ENCODE data around the gene FBF1.

- TF ChIP-seq POLR2A (IDR thresholded peaks at IDR 0.05): peak; percentile 73
- TF ChIP-seq, protein P1, sequence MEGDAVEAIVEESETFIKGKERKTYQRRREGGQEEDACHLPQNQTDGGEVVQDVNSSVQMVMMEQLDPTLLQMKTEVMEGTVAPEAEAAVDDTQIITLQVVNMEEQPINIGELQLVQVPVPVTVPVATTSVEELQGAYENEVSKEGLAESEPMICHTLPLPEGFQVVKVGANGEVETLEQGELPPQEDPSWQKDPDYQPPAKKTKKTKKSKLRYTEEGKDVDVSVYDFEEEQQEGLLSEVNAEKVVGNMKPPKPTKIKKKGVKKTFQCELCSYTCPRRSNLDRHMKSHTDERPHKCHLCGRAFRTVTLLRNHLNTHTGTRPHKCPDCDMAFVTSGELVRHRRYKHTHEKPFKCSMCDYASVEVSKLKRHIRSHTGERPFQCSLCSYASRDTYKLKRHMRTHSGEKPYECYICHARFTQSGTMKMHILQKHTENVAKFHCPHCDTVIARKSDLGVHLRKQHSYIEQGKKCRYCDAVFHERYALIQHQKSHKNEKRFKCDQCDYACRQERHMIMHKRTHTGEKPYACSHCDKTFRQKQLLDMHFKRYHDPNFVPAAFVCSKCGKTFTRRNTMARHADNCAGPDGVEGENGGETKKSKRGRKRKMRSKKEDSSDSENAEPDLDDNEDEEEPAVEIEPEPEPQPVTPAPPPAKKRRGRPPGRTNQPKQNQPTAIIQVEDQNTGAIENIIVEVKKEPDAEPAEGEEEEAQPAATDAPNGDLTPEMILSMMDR (IDR thresholded peaks at IDR 0.05): no peak
Measured at GRCh38 chr17:75878174-75878998, 62.5 kb downstream of the FBF1 start, which contains the start of gene TRIM47.

Data from right lobe of liver (tissue), 4 donors.